ENCODE measurements around the gene ASH1L. TPM values are rescaled to one million over a fixed set of nuclear protein-coding genes. Genes with fewer than 3 reads are reported as not detected.

ASH1L gene
- total RNA-seq, 1 donor from 2014 or later, result 43.7 TPM

DNA sequence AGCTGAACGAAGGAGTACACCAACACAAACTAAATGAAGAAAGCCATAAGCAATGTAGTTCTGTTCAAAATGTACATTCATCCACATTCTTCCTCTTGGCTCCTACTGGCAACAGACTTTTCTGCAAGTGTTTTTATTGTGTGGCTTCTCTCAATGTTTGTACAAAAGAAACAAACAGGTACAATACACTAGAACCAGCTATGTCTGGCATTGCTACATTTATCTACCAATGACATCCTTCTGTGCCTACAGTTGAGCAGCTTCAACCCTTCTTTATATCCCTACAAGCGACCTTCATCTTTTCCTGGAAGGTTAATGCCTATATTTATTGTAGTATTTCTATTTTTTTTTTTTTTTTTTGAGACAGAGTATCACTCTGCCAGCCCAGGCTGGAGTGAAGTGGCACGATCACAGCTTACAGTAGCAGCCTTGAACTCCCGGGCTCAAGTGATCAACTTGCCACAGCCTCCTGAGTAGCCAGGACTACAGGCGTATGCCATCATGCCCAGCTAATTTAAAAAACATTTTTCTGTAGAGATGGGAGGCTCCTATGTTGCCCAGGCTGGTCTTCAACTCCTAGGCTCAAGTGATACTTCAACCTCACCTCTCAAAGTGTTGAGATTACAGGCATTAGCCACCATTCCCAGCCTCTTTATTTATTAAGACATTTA lies 89.3 kb downstream of the ASH1L start:
- DNase-seq (ENCODE audit: extremely low spot score, unreplicated experiment), result no peak
- H3K9me3 Mint-ChIP-seq, result peaks cover 3% of the 10 kb centered on the region
- no peak for TF ChIP-seq CTCF (conservative IDR thresholded peaks at IDR 0.05)
- no peaks in the 10 kb centered on the region for H3K27me3 Mint-ChIP-seq
- no peak overlapping the region for H3K27ac Mint-ChIP-seq
- peaks cover 23% of the 10 kb centered on the region for H3K36me3 Mint-ChIP-seq
- H3K4me1 Mint-ChIP-seq (ENCODE audit: unreplicated experiment), result peaks cover 4% of the 10 kb centered on the region
- no peak overlapping the region for H3K4me3 Mint-ChIP-seq

GRCh38 chr1:155472491-155473083 lies 90.0 kb downstream of the ASH1L start:
- TF ChIP-seq CTCF (conservative IDR thresholded peaks at IDR 0.05), result no peak
- H3K27me3 Mint-ChIP-seq, result no peaks in the 10 kb centered on the region
- H3K9me3 Mint-ChIP-seq, result peaks cover 3% of the 10 kb centered on the region
- H3K36me3 Mint-ChIP-seq, result peaks cover 23% of the 10 kb centered on the region
- peaks cover 4% of the 10 kb centered on the region for H3K4me1 Mint-ChIP-seq (ENCODE audit: unreplicated experiment)
- no peak overlapping the region for H3K27ac Mint-ChIP-seq
- no peak for DNase-seq (ENCODE audit: extremely low spot score, unreplicated experiment)
- H3K4me3 Mint-ChIP-seq, result no peak overlapping the region

GRCh38 chr1:155471891-155472290 lies 90.7 kb downstream of the ASH1L start:
- H3K9me3 Mint-ChIP-seq, result peaks cover 3% of the 10 kb centered on the region
- no peak overlapping the region for H3K4me3 Mint-ChIP-seq
- H3K4me1 Mint-ChIP-seq (ENCODE audit: unreplicated experiment), result peaks cover 6% of the 10 kb centered on the region
- no peak for TF ChIP-seq CTCF (conservative IDR thresholded peaks at IDR 0.05)
- DNase-seq (ENCODE audit: extremely low spot score, unreplicated experiment), result no peak
- peaks cover 23% of the 10 kb centered on the region for H3K36me3 Mint-ChIP-seq
- H3K27ac Mint-ChIP-seq, result no peak overlapping the region
- no peaks in the 10 kb centered on the region for H3K27me3 Mint-ChIP-seq

DNA sequence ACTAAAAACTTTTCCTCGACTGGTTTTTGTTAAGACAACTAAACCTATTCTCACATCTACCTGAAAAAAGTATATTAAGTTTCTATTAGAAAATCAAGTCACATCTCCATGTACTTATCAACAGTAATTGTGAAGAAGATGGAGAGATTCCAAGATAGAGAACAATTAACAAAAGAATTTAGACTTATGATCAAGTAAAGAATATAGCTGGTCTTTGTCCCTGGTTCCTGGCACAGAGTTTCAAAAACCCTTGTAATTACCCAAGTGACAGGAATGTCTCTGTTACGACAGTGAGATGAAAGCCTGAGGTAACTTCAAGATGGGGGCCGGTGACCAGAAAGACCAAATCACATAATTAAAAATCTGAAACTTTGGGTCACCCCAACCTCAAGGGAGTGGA lies 91.6 kb downstream of the ASH1L start:
- Mint-ChIP-seq H3K9me3 (peaks cover 3% of the 10 kb centered on the region), H3K27ac (no peak overlapping the region), H3K36me3 (peaks cover 23% of the 10 kb centered on the region), H3K4me3 (no peak overlapping the region), H3K4me1 (ENCODE audit: unreplicated experiment) (peaks cover 7% of the 10 kb centered on the region), H3K27me3 (no peaks in the 10 kb centered on the region)
- DNase-seq (ENCODE audit: extremely low spot score, unreplicated experiment), result no peak
- no peak for TF ChIP-seq CTCF (conservative IDR thresholded peaks at IDR 0.05)

- Mint-ChIP-seq H3K27ac (no peak overlapping the region), H3K36me3 (peaks cover 13% of the 10 kb centered on the region), H3K4me3 (no peak overlapping the region), H3K4me1 (ENCODE audit: unreplicated experiment) (peaks cover 3% of the 10 kb centered on the region), H3K27me3 (no peaks in the 10 kb centered on the region), H3K9me3 (peaks cover 3% of the 10 kb centered on the region)
- DNase-seq (ENCODE audit: extremely low spot score, unreplicated experiment), result no peak
- TF ChIP-seq CTCF (conservative IDR thresholded peaks at IDR 0.05), result no peak
Observed at GRCh38 chr1:155466996-155467395, 95.6 kb downstream of the ASH1L start.
